Motor neuron (in vitro differentiated cells): ENCODE data around the gene DNALI1. TPM values are rescaled to one million over a fixed set of nuclear protein-coding genes. Genes with fewer than 3 reads are reported as not detected.

Experiments used
- ATAC-seq, 8 experiments: fragments of 200-7000 bp; cut with Tn5 transposase; replicated peaks in 6 of 8; 2 replicates each; pipeline ENCODE4 v1.8.0; 2021; ENCODE audit warnings: mild to moderate bottlenecking in 8 of 8, moderate library complexity in 8 of 8
- H3K27ac ChIP-seq, 2 donors: fragments of 250-450 bp; sonication (Bioruptor Pico); 2 replicates each; pipeline ENCODE4 v1.9.0; 2021; ENCODE audit warnings: antibody characterized with exemption in 2 of 2, mild to moderate bottlenecking in 2 of 2, moderate library complexity in 1 of 2
- H3K4me1 ChIP-seq, 2 donors: fragments of 250-450 bp; sonication (Bioruptor Pico); replicated peaks in 1 of 2; 2 replicates each; pipeline ENCODE4 v1.6.1; 2021; ENCODE audit warnings: antibody characterized with exemption in 2 of 2, mild to moderate bottlenecking in 2 of 2, moderate library complexity in 1 of 2
- H3K4me3 ChIP-seq, 5 donors: fragments of 250-450 bp; sonication (Bioruptor Pico); 2 replicates each; pipeline ENCODE4 v1.9.0; 2021; ENCODE audit warnings: antibody characterized with exemption in 5 of 5, mild to moderate bottlenecking in 5 of 5, moderate library complexity in 4 of 5
- WGBS, 10 experiments: fragments of 450-650 bp; shearing (Covaris generic); methylation state at CpG; one replicate each; pipeline ENCODE4 v1.0.0; 2022; 5-methylcytosine and 5-hydroxymethylcytosine counted together
- in situ Hi-C, 9 experiments: fragments of 400-800 bp; cut with MboI; loops; one replicate each; pipeline ENCODE4 v1.15.0; 2021; ENCODE audit warnings: low sequenced_read_pairs in 9 of 9, low pct_unique_long_range_greater_than_20kb in 2 of 9; ENCODE audit not compliant: unreplicated experiment in 9 of 9
- total RNA-seq, 8 experiments: library from RNA; unstranded; fragments of 300-600 nt; gene quantifications; 2 replicates each; pipeline versions ENCODE4 v1.2.3 to v1.2.4, GENCODE V29; 2022

Gene DNALI1
- total RNA-seq, 8 experiments from 2014 or later: 0.31 to 48.8 (median 28.7) TPM

- Histone ChIP-seq H3K4me3 (peak within 1 kb of the TSS; percentile 52 to 96 (median 84)), H3K27ac (peak within 1 kb of the TSS; percentile 82 to 96), H3K4me1 (peaks cover 5 to 13% of the 10 kb centered on the region in 2 donors)
- in situ Hi-C loops: no loop called here
- ATAC-seq: peak; percentile 97 to 99 (median 99)
- WGBS, 10 experiments: 0 to 20% (median 0%) methylated on average over 1 to 29 of the region's 51 CpGs; no CpG with 5 or more reads in 2 of the 10 experiments
Measured at GRCh38 chr1:37595440-37596181, 38.9 kb downstream of the DNALI1 start, which contains the start of gene GNL2. Gene GNL2, minus strand, starts transcription at chr1:37595937. Its CDS starts 115 bp downstream, at chr1:37595822.

GRCh38 chr1:37596182-37596667 lies 39.5 kb downstream of the DNALI1 start:
- peaks cover 5 to 13% of the 10 kb centered on the region in 2 donors for H3K4me1 ChIP-seq

GRCh38 chr1:37599940-37600339 lies 43.2 kb downstream of the DNALI1 start:
- in situ Hi-C loops: loop anchor here in 2 of 9 experiments (10.0 kb wide), 2 partner anchors 75 to 85 kb away; no protein-coding TSS in a partner anchor
- no peak for ATAC-seq
- peaks cover 3 to 4% of the 10 kb centered on the region in 2 donors for H3K4me1 ChIP-seq

More at GRCh38 chr1:37596182-37596667, 39.5 kb downstream of the DNALI1 start:
- no peak overlapping the region for H3K27ac ChIP-seq
- H3K4me3 ChIP-seq: peak overlapping the region; percentile 52 to 96 (median 84)
- 0 to 38% (median 0%) methylated on average over 1 to 3 of the region's 3 CpGs; no CpG with 5 or more reads in 2 of the 10 experiments for WGBS, 10 experiments
- ATAC-seq: peak; percentile 8 to 55 (median 44)
- in situ Hi-C loops: no loop called here

GRCh38 chr1:37601441-37601840 lies 44.7 kb downstream of the DNALI1 start:
- Histone ChIP-seq H3K4me1 (peaks cover 3% of the 10 kb centered on the region in 2 donors), H3K27ac (no peak overlapping the region), H3K4me3 (no peak overlapping the region)
- ATAC-seq: no peak
- in situ Hi-C loops: loop anchor here in 2 of 9 experiments (10.0 kb wide), 2 partner anchors 73 to 83 kb away; no protein-coding TSS in a partner anchor

More at GRCh38 chr1:37599940-37600339, 43.2 kb downstream of the DNALI1 start:
- WGBS, 10 experiments: 0 to 88% (median 53%) methylated on average over 1 to 5 of the region's 5 CpGs; no CpG with 5 or more reads in 2 of the 10 experiments
- Histone ChIP-seq H3K4me3 (no peak overlapping the region), H3K27ac (no peak overlapping the region)

- WGBS, 10 experiments: 13 to 33% (median 27%) methylated on average over 2 to 8 of the region's 8 CpGs
- ATAC-seq: peak; percentile 64 to 88 (median 78)
- Histone ChIP-seq H3K27ac (no peak overlapping the region), H3K4me1 (peaks cover 3% of the 10 kb centered on the region in 2 donors), H3K4me3 (no peak overlapping the region)
- in situ Hi-C loops: loop anchor here in 2 of 9 experiments (10.0 kb wide), 2 partner anchors 72 to 82 kb away; no protein-coding TSS in a partner anchor
Measured at GRCh38 chr1:37602750-37603694, 46.3 kb downstream of the DNALI1 start.

GRCh38 chr1:37605061-37605650 lies 48.4 kb downstream of the DNALI1 start:
- peaks cover 3% of the 10 kb centered on the region in 2 donors for H3K4me1 ChIP-seq
- in situ Hi-C loops: loop anchor here in 2 of 9 experiments (10.0 kb wide), 2 partner anchors 70 to 80 kb away; no protein-coding TSS in a partner anchor
- 28 to 83% (median 56%) methylated on average over 2 to 10 of the region's 12 CpGs for WGBS, 10 experiments
- no peak overlapping the region for H3K4me3 ChIP-seq
- peak in 1 of 8 experiments; percentile 45 for ATAC-seq
- H3K27ac ChIP-seq: no peak overlapping the region

GRCh38 chr1:37605806-37606474 lies 49.2 kb downstream of the DNALI1 start:
- ATAC-seq: no peak
- in situ Hi-C loops: loop anchor here in 2 of 9 experiments (10.0 kb wide), 2 partner anchors 69 to 79 kb away; no protein-coding TSS in a partner anchor
- 60 to 83% (median 65%) methylated on average over 1 to 8 of the region's 9 CpGs; no CpG with 5 or more reads in 5 of the 10 experiments for WGBS, 10 experiments

GRCh38 chr1:37606481-37607263 lies 49.9 kb downstream of the DNALI1 start:
- no peak overlapping the region for H3K27ac ChIP-seq
- in situ Hi-C loops: loop anchor here in 2 of 9 experiments (10.0 kb wide), 2 partner anchors 68 to 78 kb away; no protein-coding TSS in a partner anchor
- 37 to 87% (median 68%) methylated on average over 3 to 14 of the region's 15 CpGs; no CpG with 5 or more reads in 2 of the 10 experiments for WGBS, 10 experiments
- peaks cover 3% of the 10 kb centered on the region in 2 donors for H3K4me1 ChIP-seq
- no peak overlapping the region for H3K4me3 ChIP-seq
- peak in 1 of 8 experiments; percentile 8 for ATAC-seq

More at GRCh38 chr1:37605806-37606474, 49.2 kb downstream of the DNALI1 start:
- Histone ChIP-seq H3K4me3 (no peak overlapping the region), H3K4me1 (peaks cover 3% of the 10 kb centered on the region in 2 donors), H3K27ac (no peak overlapping the region)

- WGBS, 10 experiments: 0 to 55% (median 22%) methylated on average over 1 to 2 of the region's 2 CpGs; no CpG with 5 or more reads in 1 of the 10 experiments
- in situ Hi-C loops: loop anchor here in 2 of 9 experiments (10.0 kb wide), 2 partner anchors 66 to 76 kb away; no protein-coding TSS in a partner anchor
- no peak overlapping the region for H3K27ac ChIP-seq
- no peaks in the 10 kb centered on the region for H3K4me1 ChIP-seq
- no peak for ATAC-seq
- H3K4me3 ChIP-seq: no peak overlapping the region
Measured at GRCh38 chr1:37609002-37609401, 52.3 kb downstream of the DNALI1 start.

GRCh38 chr1:37609994-37610393 lies 53.3 kb downstream of the DNALI1 start:
- WGBS, 10 experiments: 0 to 72% (median 52%) methylated on average over 1 to 2 of the region's 2 CpGs; no CpG with 5 or more reads in 1 of the 10 experiments
- in situ Hi-C loops: loop anchor here in 2 of 9 experiments (10.0 kb wide), 2 partner anchors 65 to 75 kb away; no protein-coding TSS in a partner anchor

GRCh38 chr1:37612186-37612585 lies 55.4 kb downstream of the DNALI1 start:
- 25 to 80% (median 55%) methylated on average over 1 to 3 of the region's 4 CpGs; no CpG with 5 or more reads in 4 of the 10 experiments for WGBS, 10 experiments
- no peaks in the 10 kb centered on the region for H3K4me1 ChIP-seq
- ATAC-seq: no peak
- H3K27ac ChIP-seq: no peak overlapping the region
- H3K4me3 ChIP-seq: no peak overlapping the region
- in situ Hi-C loops: no loop called here

More at GRCh38 chr1:37609994-37610393, 53.3 kb downstream of the DNALI1 start:
- Histone ChIP-seq H3K4me3 (no peak overlapping the region), H3K4me1 (no peaks in the 10 kb centered on the region), H3K27ac (no peak overlapping the region)
- peak in 3 of 8 experiments; percentile 88 to 95 (median 94) for ATAC-seq
